ENCODE data around the gene MAGEA9.
A peak's percentile ranks its signal among the peaks of the same experiment; 100 is the strongest.
"Not testable (repeated sequence)": the region's sequence is repeated elsewhere in the genome, so short reads cannot be mapped to it uniquely, and the experiment has no call there.

The MAGEA9 gene

DNA sequence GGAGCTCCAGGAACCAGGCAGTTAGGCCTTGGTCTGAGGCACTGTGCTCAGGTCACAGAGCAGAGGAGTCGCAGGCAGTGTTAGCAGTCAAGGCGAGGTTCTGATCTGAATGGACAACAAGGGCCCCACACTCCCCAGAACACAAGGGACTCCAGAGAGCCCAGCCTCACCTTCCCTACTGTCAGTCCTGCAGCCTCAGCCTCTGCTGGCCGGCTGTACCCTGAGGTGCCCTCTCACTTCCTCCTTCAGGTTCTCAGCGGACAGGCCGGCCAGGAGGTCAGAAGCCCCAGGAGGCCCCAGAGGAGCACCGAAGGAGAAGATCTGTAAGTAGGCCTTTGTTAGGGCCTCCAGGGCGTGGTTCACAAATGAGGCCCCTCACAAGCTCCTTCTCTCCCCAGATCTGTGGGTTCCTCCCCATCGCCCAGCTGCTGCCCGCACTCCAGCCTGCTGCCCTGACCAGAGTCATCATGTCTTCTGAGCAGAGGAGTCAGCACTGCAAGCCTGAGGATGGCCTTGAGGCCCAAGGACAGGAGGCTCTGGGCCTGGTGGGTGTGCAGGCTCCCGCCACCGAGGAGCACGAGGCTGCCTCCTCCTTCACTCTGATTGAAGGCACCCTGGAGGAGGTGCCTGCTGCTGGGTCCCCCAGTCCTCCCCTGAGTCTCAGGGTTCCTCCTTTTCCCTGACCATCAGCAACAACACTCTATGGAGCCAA lies 26.2 kb downstream of the MAGEA9 start:
- DNase-seq (ENCODE audit: low spot score): no peak

DNA sequence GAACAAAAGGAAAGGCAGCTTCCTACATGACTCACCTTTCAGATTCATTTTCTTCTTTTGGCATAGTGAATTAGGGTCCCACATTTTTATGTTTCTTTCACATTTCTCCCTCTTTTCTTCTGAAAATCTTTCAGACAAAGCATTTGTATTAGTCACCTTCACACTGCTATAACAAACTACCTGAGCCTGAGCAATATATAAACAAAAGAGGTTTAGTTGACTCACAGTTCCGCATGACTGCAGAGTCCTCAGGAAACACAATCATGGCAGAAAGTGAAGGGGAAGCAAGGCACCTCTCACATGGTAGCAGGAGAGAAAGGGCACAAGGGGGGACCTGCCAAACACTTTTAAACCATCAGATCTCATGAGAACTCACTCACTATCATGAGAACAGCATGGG lies 36.9 kb downstream of the MAGEA9 start:
- no peak for DNase-seq (ENCODE audit: low spot score)

DNA sequence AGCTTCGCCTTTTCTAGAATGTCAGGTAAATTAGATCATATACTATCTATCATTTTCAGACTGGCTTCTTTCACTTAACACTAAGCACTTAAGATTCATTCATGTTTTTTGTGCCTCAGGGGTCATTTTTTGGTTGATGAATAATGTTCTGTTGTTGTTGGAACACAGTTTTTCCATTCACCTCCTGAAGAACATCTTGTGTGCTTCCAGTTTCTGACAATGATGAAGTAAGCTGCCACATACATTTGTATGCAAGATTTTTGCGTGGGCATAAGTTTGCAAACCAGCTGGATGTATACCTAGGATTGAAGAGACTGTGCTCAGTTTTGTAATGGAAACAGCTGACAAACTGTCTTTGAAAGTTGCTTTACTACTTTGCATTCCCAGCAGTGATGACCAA lies 37.6 kb downstream of the MAGEA9 start:
- no peak for DNase-seq (ENCODE audit: low spot score)

DNA sequence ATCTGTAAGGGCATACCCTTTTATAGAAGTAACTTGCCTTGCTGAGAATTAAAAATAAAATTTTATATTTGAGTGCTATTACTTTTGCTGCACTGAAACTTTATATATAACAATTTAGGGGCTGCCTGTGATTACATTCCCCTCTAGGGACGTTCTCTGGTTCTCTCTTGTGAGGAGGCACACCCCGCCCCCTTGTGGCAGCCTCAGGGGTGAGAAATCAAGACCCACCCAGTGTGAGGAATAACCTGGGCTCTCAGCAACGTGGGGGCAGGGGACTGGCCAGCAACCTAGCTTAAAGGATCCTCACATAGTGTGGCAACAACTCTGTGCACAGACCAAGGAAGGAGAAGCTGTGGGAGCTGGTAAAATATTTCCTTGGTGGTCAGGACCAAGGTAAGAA lies 43.7 kb downstream of the MAGEA9 start:
- peak; percentile 48 for DNase-seq (ENCODE audit: low spot score)

DNA sequence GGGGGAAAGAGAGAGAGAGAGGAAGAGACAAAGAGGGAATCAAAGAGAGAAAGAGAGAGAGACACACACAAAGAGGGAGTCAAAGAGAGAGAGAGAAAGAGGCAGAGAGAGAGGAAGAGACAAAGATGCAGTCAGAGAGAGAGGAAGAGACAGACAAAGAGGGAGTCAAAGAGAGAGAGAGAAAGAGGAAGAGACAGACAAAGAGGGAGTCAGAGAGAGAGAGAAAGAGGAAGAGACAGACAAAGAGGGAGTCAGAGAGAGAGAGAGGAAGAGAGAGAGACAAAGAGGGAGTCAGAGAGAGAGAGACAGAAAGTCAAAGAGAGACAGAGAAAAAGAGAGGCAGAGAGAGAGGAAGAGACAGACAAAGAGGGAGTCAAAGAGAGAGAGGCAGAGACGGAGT lies 45.5 kb downstream of the MAGEA9 start:
- DNase-seq (ENCODE audit: low spot score): no peak

DNA sequence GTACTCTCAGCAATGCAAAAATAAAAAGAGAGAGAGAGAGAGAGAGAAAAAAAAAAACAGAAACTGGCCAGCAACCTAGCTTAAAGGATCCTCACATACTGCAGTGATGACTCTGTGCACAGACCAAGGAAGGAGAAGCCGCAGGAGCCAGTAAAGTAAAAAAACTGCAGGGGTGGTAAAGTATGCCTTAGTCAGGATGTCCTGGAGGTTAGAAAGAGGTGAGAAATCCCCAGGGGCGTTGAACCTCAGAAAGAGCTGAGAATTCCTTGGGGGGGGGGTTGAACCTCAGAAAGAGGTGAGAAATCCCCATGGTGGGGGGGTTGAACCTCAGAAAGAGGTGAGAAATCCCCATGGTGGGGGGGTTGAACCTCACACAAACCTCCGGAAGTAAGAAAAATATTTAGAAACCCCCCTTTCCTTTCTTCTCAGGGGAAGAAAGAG lies 48.0 kb downstream of the MAGEA9 start:
- DNase-seq (ENCODE audit: low spot score): peak; percentile 62

DNA sequence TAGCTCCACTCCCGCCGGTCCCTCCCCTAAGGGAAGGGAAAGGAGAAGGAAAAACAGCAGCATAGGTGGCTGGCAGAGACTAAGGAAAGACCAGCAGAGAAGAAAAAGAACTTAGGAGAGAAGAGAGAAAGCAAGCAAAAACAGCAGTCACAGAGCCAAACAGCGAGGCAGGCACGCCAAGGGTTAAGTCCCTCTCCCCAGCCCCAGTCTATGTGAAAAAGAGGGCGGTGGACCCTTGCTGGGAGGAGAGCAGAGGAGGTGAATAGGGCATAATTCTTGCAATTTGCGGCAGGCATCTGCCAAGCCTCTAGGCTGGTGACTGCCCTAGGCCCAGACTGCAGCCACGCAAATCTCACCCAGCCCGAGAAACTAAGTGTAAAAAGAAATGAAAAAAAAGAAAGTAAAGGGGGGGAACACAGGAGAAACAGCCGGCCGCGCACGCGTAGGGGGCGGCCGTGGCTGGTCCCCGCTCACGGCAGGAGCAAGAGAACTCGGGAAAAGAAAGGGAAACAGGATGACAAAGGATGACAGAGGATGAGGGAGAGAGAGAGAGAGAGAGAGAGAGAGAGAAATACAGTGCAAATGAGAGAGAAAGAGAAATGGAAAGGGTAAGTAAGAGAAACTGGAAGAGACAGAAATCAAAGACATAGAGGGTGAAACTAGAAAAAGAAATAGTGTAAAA lies 48.6 kb downstream of the MAGEA9 start:
- DNase-seq (ENCODE audit: low spot score): peak; percentile 49

DNA sequence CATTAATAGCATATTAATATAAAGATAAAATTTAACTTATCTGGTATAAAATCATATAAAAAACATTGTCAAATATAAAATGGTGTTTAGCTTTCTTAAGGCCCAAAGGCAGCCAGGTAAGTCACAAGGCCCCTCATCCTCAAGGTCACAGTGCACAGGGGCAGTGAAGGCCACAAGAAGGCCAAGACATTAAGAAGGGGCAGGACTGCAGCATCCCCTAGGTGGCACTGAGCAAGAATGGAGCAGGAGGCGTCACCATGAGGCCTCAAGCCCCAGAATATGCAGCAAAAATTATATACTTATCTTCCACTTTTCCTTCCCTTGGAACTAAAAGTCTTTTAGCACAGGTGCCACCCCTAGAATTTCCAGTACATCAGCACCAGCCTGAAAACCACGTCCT lies 49.7 kb downstream of the MAGEA9 start:
- DNase-seq (ENCODE audit: low spot score): no peak

DNA sequence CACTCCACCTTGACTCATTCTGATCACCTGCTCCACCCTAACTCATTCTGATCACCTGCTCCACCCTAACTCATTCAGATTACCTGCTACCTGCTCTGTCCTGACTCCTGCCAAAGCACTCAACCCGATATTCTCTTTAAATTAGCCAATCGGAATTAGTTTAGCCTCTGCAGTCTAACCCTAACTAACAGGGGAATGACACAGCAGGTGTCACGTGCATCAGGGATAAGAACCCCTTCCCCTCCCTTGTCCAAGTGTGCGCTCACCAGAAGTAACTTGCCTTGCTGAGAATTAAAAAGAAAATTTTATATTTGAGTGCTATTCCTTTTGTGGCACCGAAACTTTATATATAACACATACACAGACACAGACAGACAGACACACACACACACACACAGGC lies 55.0 kb downstream of the MAGEA9 start:
- not testable (repeated sequence) for DNase-seq (ENCODE audit: low spot score)

DNA sequence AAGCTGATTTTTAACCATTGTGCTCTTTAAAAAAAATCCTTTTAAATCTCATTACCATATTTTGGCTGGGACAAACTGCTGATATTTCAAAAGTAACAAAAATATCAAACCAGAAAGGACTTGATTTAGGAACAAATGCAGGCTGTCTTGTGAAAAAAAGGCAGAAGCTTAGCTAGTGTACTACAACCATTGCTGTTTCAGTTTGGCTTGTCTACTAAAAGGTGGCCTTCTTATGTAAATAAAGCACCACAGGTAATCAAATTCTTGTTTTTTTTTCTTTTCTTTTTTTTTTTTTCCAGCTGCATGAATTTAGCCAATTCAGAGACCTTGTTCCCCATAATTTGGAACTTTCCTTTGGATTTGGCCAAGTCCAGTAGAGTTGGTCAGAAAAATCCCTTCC lies 55.4 kb downstream of the MAGEA9 start:
- no peak for DNase-seq (ENCODE audit: low spot score)

Measured in CD4-positive, alpha-beta T cell treated with Interleukin-2 at 100 ng/mL for 4 hours (primary cell).